Tibial nerve (tissue), 4 donors: ENCODE measurements around the gene SH3GLB2. TPM values are rescaled to one million over a fixed set of nuclear protein-coding genes. Genes with fewer than 3 reads are reported as not detected.

ENCODE experiments used
- DNase-seq, 2 donors: peaks; one replicate each; pipeline ENCODE4 v3.0.0-alpha.2; 2019; ENCODE audit warnings: low spot score in 2 of 2
- H3K27ac ChIP-seq, 4 donors: fragments of 200-600 bp; sonication (generic) in 3 of 4; one replicate each; pipeline ENCODE4 v1.5.1; 2017 to 2019; ENCODE audit warnings: mild to moderate bottlenecking in 1 of 4
- H3K27me3 ChIP-seq, 2 donors: fragments of 200-600 bp; sonication (generic) in 1 of 2; one replicate each; pipeline versions ENCODE4 v1.5.1 to v1.6.0; 2017 to 2019
- H3K36me3 ChIP-seq, 3 donors: fragments of 200-600 bp; sonication (generic); one replicate each; pipeline ENCODE4 v1.5.1; 2018 to 2019
- H3K4me1 ChIP-seq, 4 donors: fragments of 200-600 bp; sonication (generic) in 3 of 4; one replicate each; pipeline ENCODE4 v1.5.1; 2017 to 2019
- H3K4me3 ChIP-seq, 4 donors: fragments of 200-600 bp; sonication (generic) in 3 of 4; one replicate each; pipeline ENCODE4 v1.5.1; 2017 to 2019; ENCODE audit warnings: mild to moderate bottlenecking in 1 of 4, moderate library complexity in 1 of 4
- H3K9me3 ChIP-seq, 4 donors: fragments of 200-600 bp; sonication (generic) in 3 of 4; one replicate each; pipeline ENCODE4 v1.5.1; 2017 to 2019
- CTCF ChIP-seq, 5 experiments: fragments of 200-600 bp in 3 of 5; fragments of 450-650 bp in 2 of 5; sonication (generic) in 3 of 5; IDR thresholded peaks; one replicate each; pipeline ENCODE4 v1.5.1; 2016 to 2019; ENCODE audit warnings: antibody characterized with exemption in 5 of 5, mild to moderate bottlenecking in 3 of 5, moderate library complexity in 2 of 5
- EP300 ChIP-seq, 2 donors: sonication (generic); formaldehyde crosslinking; IDR thresholded peaks; one replicate each; pipeline ENCODE4 v1.6.1; 2017; ENCODE audit warnings: antibody characterized with exemption in 2 of 2, mild to moderate bottlenecking in 1 of 2
- POLR2A ChIP-seq, 2 donors: fragments of 450-650 bp; IDR thresholded peaks; one replicate each; pipeline ENCODE4 v1.6.1; 2017; ENCODE audit warnings: antibody characterized with exemption in 2 of 2, mild to moderate bottlenecking in 2 of 2, moderate library complexity in 2 of 2
- WGBS, 2 donors: methylation state at CpG; one replicate each; pipeline ENCODE4 v1.1.5; 2018; 5-methylcytosine and 5-hydroxymethylcytosine counted together
- total RNA-seq, 4 donors: library from RNA; depleted of rRNA; stranded (reverse); fragments of >200 nt; gene quantifications; one replicate each; pipeline ENCODE4 v1.1.0, GENCODE V29; 2016

Gene SH3GLB2
- total RNA-seq = 100 to 1,000 TPM; 117 to 175 (median 129) TPM

DNA sequence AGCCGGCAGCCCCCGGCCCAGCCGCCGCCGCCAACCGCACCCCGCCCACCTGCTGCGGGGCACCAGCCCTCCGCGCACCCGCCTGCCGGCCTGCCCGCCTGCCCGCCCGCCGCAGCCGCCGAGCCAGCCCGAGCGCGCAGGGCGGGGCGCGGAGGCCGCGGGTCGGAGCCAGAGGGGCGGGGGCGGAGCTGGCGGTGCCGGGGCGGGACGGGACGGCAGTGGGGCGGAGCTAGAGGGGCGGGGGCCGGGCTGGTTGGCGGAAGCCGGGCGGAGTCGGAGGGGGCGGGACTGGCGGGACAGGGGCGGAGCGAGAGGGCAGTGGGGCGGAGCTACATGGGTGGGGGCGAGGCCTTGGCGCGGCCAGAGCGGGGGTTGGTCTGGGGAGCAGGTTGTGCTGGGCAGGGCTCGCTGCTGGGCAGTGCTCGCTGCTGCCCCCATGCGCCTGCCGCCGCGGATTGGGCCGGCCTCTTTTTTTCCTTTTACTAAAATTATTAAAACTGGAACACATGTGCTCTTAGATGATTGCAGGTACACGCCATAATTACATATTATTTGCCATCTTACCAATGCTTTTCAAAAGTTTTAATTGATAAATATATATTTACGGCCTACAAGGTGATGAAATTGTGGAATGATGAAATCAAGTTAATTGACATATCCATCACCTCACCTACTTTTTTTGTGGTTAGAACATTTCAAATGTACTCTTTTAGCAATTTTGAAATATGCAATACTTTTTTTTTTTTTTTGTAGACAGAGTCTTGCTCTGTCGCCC is at the start of gene SH3GLB2:
Gene SH3GLB2 (minus strand): TSS at position 140 of the 775 bp plus-strand sequence. CDS start 177 bp downstream, outside the sequence.
- 4 to 7% methylated on average over 15 to 23 of the region's 60 CpGs for WGBS, 2 donors
- H3K27ac ChIP-seq = peak within 1 kb of the TSS; percentile 70 to 94 (median 90)
- H3K27me3 ChIP-seq = no peaks in the 10 kb centered on the region

DNA sequence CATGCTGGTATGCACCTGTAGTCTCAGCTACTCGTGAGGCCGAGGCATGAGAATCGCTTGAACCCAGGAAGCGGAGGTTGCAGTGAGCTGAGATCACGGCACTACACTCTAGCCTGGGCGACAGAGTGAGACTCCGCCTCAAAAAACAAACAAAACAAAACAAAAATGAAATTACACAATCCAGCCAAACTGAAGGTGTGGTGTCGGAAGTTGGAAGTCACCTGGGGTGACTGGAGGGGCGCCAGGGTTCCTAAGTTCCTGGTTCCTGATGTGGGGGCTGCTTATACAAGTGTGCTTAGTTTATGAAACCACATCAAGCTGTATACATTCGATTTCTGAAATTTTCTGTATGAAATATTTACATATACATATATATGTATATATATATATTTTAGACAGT is 49.1 kb upstream of the SH3GLB2 start:
- Histone ChIP-seq H3K9me3 (no peaks in the 10 kb centered on the region), H3K36me3 (no peaks in the 10 kb centered on the region), H3K4me1 (peaks cover 0 to 17% (median 11%) of the 10 kb centered on the region in 4 donors), H3K4me3 (no peak overlapping the region), H3K27me3 (no peaks in the 10 kb centered on the region), H3K27ac (no peak overlapping the region)
- no peak for DNase-seq
- no peak for TF ChIP-seq CTCF (IDR thresholded peaks at IDR 0.05)
- TF ChIP-seq POLR2A (IDR thresholded peaks at IDR 0.05) = no peak
- no peak for TF ChIP-seq EP300 (IDR thresholded peaks at IDR 0.05)
- 85 to 88% methylated on average over 10 of the region's 10 CpGs for WGBS, 2 donors

More for the DNA sequence above, at the start of gene SH3GLB2:
- Histone ChIP-seq H3K4me3 (peak within 1 kb of the TSS; percentile 64 to 95 (median 90)), H3K4me1 (peaks cover 0 to 39% (median 21%) of the 10 kb centered on the region in 4 donors), H3K9me3 (no peaks in the 10 kb centered on the region), H3K36me3 (no peaks in the 10 kb centered on the region)
- TF ChIP-seq EP300 (IDR thresholded peaks at IDR 0.05) = peak in 1 of 2 donors; percentile 49
- peak in 1 of 2 donors; percentile 60 for TF ChIP-seq POLR2A (IDR thresholded peaks at IDR 0.05)
- TF ChIP-seq CTCF (IDR thresholded peaks at IDR 0.05) = peak; percentile 76 to 99 (median 93)
- DNase-seq = peak; percentile 85 to 88

GRCh38 chr9:129076640-129077037 is 48.5 kb upstream of the SH3GLB2 start:
- TF ChIP-seq EP300 (IDR thresholded peaks at IDR 0.05) (no peak), CTCF (IDR thresholded peaks at IDR 0.05) (no peak), POLR2A (IDR thresholded peaks at IDR 0.05) (no peak)
- Histone ChIP-seq H3K36me3 (peaks cover 0 to 2% (median 0%) of the 10 kb centered on the region in 3 donors), H3K27ac (no peak overlapping the region), H3K4me1 (peaks cover 0 to 11% (median 6%) of the 10 kb centered on the region in 4 donors), H3K9me3 (no peaks in the 10 kb centered on the region), H3K4me3 (no peak overlapping the region), H3K27me3 (no peaks in the 10 kb centered on the region)
- 85 to 86% methylated on average over 9 to 11 of the region's 11 CpGs for WGBS, 2 donors
- DNase-seq = no peak

DNA sequence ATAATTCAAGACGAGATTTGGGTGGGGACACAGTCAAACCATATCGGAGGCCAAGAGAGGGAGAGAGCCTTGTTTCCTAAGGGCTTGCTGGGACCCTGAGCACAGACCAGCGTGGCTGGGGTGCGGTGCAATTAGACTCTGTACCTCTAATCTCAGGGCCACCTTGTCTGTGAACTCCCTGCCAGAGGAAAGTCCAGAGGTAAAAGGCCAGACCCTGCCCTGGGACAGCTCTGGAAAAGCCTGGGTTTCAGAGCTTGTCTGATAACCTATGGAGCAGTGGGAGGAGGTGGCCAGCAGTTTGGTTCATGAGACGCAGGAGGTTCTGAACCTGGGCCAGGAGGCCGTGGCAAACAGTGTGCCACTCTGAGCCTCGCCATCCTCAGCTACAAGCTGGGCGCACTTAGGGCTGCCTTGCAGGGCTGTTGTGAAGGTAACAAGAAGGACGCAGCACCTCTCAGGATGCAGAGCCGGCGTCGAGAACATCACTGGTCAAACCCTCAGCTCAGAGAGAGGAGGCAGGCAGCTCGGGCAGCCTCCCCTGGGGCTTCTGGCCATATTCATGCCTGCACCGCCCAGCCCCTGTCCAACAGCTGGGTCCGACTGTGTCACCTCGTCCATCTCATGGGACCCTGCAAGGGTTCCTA is 48.0 kb upstream of the SH3GLB2 start:
- Histone ChIP-seq H3K36me3 (peaks cover 0 to 7% (median 0%) of the 10 kb centered on the region in 3 donors), H3K4me3 (no peak overlapping the region), H3K9me3 (no peaks in the 10 kb centered on the region), H3K4me1 (peaks cover 0 to 9% (median 5%) of the 10 kb centered on the region in 4 donors), H3K27ac (no peak overlapping the region), H3K27me3 (no peaks in the 10 kb centered on the region)
- no peak for DNase-seq
- WGBS, 2 donors = 79 to 89% methylated on average over 15 to 16 of the region's 16 CpGs
- no peak for TF ChIP-seq EP300 (IDR thresholded peaks at IDR 0.05)
- no peak for TF ChIP-seq POLR2A (IDR thresholded peaks at IDR 0.05)
- TF ChIP-seq CTCF (IDR thresholded peaks at IDR 0.05) = no peak

GRCh38 chr9:129074106-129074505 is 46.0 kb upstream of the SH3GLB2 start:
- TF ChIP-seq CTCF (IDR thresholded peaks at IDR 0.05) = no peak
- TF ChIP-seq POLR2A (IDR thresholded peaks at IDR 0.05) = no peak
- TF ChIP-seq EP300 (IDR thresholded peaks at IDR 0.05) = no peak
- no peak overlapping the region for H3K4me3 ChIP-seq
- H3K27ac ChIP-seq = no peak overlapping the region
- WGBS, 2 donors = 78 to 83% methylated on average over 3 of the region's 3 CpGs
- no peaks in the 10 kb centered on the region for H3K9me3 ChIP-seq
- no peaks in the 10 kb centered on the region for H3K27me3 ChIP-seq
- no peak for DNase-seq
- H3K36me3 ChIP-seq = peaks cover 0 to 27% (median 0%) of the 10 kb centered on the region in 3 donors
- H3K4me1 ChIP-seq = no peaks in the 10 kb centered on the region
